Measurements from ENCODE around the gene ART4.
A peak's percentile ranks its signal among the peaks of the same experiment; 100 is the strongest.

ART4 gene

DNA sequence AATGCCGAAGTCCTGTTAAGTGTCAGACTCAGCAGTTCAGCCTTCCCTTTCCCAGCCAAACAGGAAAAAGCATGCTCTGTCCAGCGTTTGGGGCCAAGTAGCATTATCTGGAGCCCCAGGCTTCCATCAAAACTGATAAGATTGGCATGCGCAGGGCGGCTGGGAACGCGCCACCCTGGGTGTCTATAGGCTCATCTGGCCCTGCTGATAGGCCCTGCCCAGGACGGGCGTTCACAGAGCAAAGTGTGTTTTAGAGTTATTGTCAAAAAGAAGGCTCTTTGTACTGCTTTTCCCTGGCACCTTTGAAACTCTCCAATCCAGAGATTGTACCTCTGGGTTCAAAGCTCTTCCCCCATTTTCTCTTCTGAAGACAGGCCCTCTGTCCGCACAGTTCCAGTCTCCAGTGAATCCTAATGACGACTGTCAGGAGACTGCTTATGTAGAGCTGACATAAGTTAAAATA is at the start of gene ART4:
Gene ART4, minus strand, starts transcription at position 102 of the 463 bp plus-strand sequence. CDS start 413 bp downstream, outside the sequence.
- DNase-seq (ENCODE audit: low read depth): no peak

DNA sequence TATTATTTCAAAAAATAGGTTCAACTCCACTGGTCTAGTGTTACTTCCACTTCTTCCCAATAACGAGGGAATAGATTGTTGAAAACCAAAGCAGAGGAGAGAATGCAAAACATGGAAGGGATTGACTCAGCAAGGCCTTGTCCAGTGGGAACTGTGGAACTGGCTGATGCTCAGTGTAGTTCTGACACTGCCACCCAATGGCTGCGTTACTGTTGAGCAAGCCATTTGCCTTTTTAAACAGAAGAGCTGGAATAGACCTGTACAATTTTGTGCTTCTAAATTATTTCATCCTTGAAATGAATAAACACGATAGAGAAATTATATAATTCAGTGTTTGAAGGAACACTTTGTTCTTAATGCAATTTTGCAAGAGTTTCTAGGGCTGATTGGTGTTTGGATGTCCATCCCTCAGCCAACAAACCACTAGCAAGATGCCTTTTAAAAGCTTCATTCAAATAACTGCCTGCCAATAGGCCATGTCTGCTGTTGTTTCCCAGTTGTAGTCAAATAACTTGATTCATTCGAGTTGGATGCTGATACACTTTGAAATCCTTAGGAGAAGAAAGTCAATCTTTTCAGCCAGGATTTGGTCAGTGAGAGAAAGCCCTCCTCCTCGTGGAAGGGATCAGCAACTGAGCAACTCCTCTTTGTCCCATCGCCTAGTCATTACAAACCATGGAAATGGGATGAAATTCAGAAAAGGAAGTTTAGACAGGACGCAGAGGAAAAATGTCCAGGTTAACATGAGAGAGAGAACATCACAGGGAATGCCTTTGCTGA is 49.6 kb upstream of the ART4 start:
- peak; percentile 40 for DNase-seq (ENCODE audit: low read depth)

DNA sequence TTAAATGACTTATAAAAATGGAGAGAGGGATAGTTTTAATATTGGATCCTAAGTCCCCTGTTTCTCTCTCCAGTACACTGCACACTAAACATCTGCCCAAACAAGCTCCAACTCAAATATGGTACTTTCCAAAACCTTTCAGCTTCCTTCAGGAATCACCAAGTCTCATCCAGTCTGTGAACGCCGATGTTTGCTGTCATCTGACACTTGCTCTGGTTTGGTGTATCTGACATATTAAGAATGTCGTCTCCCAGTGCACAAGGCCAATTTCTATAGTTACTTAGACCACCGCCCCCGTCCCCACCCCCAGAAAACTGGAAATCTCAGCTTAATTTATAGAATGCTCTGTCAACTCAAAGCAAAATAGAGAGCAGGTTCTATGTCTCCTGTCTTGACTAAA is 47.4 kb upstream of the ART4 start:
- no peak for DNase-seq (ENCODE audit: low read depth)

- DNase-seq (ENCODE audit: low read depth): no peak
Observed at GRCh38 chr12:14886271-14886670, 42.9 kb upstream of the ART4 start.

DNA sequence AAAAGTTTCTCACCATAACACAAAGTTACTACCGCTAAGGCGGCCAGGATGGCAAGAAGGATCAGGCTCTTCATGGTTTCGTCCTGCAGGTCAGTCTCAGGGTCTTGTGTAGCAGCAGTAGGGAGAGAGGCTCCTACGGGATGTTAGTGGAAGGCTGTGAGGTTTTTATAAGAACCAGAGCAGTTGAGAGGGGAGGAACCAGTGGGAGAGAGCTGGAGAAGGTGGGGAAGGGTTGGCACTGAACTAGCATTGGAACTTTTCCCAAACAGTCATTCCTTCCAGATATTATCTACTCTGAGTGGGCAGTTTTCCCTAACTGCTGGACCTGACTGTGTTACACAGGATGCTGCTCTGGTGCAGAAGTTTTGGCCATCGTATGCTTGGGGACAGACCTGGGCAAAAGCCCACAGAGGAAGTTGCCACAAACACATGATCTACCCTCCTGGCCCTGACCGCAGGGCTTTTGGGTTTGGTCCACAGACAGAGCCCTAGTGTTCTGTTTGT is 42.4 kb upstream of the ART4 start, which contains the start of gene MGP:
Gene MGP, minus strand, starts transcription at position 137 of the 504 bp plus-strand sequence. Its CDS starts 63 bp downstream, at position 74.
- DNase-seq (ENCODE audit: low read depth): peak; percentile 18

GRCh38 chr12:14884458-14884878 is 41.1 kb upstream of the ART4 start:
- peak; percentile 93 for DNase-seq (ENCODE audit: low read depth)

DNA sequence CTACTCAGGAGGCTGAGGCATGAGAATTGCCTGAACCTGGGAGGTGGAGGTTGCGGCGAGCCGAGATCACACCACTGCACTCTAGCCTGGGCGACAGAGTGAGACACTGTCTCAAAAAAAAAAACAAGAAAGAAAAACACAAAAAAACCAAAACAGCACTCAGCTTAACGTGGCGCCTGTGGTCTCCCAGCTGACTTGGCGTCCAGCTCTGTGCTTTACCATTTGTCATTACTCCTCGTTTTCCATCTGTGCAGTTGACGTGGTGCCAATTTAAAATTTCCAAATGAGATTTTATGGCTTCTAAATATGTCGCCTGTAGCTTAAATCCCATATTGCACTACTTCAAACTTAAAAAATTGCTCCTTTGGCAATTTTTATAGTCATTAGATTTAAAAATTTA is 40.4 kb upstream of the ART4 start:
- DNase-seq (ENCODE audit: low read depth): no peak

DNA sequence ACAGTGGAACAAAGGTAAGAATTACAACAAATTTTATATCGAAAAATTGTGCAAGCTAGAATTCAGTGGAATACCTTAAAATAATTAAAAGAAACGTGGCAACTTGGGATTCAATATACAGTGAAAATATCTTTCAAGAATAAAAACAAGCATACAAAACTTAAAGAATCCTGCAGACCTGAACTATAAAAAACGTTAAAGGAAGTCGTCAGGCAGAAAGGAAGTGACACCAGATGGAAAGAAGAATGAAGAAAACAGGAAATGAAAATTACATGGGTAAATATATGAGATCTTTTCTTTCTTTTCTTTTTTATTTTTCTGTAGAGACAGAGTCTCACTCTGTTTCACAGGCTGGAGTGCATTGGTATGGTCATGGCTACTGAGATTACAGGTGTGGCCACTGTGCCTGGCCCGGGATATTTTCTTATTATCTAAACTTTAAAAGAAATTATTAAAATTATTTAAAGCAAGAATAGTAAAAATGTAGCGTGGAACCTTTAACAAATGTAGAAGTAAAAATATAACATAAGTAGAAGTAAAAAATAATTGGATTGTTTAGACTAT is 37.6 kb upstream of the ART4 start:
- DNase-seq (ENCODE audit: low read depth): no peak

DNA sequence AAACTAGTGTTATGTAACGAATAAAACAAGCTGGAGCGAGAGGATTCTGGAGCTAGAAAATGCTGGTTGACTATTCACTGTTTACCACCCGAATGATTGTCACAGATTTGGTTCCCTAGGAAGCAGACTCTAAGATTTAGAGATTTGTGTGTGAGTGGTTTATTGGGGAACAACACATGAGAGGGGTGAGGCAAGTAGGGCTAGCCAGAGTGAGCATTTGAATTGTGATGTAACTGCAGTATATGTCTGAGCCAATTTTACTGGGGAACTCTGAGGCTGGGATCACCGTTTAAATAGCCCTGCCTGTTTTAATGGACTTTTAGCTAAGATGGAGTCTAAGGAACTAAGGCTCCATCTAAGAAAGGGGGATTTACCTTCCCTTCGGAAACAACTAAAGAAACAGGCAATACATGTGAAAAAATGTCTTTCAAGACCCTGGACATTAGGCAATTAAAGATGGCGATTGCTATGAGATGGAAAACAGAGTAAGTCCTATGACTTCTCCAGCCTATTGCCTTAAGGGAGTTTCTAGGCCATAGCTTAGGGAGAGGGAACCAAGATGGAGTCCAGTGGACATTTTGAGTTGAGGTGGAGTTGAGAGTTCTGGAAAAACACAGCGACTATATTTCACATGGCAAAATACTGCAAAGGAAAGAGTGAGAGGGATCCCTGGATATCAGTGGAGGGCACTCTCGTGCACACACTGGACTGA is 36.1 kb upstream of the ART4 start:
- DNase-seq (ENCODE audit: low read depth): no peak

DNA sequence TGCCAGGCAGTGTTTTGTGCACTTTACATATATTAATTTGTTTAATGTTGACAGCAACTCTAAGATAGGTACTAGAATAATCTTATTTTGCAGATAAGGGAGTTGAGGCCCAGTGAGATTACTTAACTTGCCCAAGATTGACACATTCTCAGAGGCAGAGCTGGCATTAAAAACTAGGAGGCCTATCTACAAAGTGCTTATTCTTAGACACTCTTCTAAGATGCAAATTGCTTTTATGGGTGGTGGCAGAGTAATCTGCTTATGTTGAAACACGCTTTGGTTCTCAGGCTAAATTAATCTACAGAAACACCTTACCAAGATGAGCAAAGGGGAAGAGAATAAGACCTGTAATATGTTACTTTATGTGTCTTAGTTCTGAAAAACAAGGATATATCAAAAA is 35.2 kb upstream of the ART4 start:
- DNase-seq (ENCODE audit: low read depth): no peak

GRCh38 chr12:14876833-14877232 is 33.5 kb upstream of the ART4 start:
- no peak for DNase-seq (ENCODE audit: low read depth)

DNA sequence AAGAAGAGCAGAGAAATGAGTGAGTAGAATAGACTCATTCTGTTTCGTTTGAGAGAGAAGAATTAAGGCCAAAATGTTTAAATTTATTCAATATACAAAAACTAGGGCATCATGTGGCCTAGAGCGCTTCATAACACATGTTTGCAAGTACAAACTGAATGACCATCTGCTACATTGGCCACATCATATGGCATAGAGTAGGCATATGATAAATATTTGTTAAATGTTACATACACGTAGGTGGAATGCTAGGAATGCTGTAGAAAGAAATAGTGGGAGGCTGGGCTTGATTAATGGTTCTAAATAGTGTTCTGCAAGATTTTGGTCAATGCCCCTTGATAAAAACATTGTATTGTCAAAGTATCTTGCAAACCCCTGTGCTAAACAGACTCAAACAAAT is 31.6 kb upstream of the ART4 start:
- DNase-seq (ENCODE audit: low read depth): peak; percentile 49

GRCh38 chr12:14873440-14874185 is 30.3 kb upstream of the ART4 start:
- DNase-seq (ENCODE audit: low read depth): no peak

- no peak for DNase-seq (ENCODE audit: low read depth)
Observed at GRCh38 chr12:14871886-14872285, 28.6 kb upstream of the ART4 start.

DNA sequence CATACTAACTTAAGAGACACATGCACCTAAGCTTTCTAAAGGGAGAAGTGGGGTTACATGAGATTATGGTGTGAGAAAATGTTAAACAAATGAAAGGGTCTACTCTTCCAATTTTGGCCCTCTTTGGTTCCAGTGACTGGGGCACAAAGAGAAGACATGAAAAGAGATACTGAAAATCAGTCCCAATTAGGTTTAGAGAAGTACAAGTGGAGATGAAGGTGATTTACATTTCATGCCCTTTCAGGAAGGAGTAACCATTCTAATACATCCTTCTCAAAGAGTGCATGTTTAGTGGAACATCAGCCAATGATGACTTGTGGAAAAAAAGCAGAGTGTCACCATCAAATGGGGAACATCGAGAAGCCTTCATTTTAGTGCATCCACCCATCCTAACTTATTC is 27.9 kb upstream of the ART4 start:
- DNase-seq (ENCODE audit: low read depth): no peak

- peak; percentile 28 for DNase-seq (ENCODE audit: low read depth)
Observed at GRCh38 chr12:14868916-14869506, 25.7 kb upstream of the ART4 start.

DNA sequence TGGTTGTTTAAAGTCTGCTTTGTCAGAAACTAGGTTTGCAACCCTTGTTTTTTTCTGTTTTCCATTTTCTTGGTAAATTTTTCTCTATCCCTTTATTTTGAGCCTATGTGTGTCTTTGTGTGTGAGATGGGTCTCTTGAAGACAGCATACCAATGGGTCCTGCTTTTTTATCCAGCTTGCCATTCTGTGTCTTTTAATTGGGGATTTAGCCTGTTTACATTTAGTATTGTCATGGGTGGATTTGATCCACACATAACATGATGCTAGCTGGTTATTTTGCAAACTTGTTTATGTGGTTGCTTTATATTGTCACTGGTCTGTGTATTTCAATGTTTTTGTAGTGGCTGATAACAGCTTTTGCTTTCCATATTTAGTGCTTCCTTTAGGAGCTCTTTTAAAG is 17.2 kb upstream of the ART4 start:
- no peak for DNase-seq (ENCODE audit: low read depth)

DNA sequence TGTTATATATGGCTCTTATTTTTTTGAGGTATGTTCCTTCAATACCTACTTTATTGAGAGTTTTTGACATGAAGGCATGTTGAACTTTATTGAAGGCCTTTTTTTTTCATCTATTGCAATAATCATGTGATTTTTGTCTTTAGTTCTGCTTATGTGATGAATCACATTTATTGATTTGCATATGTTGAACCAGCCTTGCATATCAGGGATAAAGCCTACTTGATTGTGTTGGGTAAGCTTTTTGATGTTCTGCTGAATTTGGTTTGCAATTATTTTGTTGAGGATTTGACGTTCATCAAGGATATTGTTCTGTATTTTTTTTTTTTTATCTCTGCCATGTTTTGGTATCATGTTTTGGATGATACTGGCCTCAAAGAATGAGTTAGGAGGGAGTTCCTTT is 15.2 kb upstream of the ART4 start:
- no peak for DNase-seq (ENCODE audit: low read depth)

DNA sequence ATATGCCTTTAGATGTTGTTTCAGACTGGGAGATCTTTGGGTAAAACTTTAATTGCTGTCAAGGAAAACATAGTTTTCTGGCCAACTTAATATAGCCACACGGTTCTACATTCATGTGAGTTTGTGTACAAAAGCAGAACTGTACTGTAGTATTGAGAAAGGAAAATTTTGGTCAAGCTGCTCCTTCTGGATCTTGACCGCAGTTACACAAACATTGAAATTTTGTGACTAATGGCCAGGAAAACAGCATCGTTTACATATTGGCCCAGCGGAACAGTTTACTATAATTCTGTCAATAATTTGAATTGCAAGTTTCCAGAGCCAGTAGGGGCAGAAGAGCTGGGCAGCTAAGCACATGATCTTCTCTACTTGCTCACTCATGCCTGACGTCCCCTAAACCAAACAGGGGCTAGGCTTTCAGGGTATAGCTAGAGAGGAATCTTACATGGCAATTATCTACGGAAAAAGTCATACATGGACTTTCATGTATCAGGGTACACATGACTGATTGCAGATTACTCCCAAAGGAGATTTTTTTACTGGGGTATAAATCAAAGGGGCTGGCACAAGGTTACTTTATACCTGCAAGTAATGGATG is 11.4 kb upstream of the ART4 start:
- peak; percentile 62 for DNase-seq (ENCODE audit: low read depth)

- DNase-seq (ENCODE audit: low read depth): no peak
Observed at GRCh38 chr12:14853961-14854360, 10.6 kb upstream of the ART4 start.

- DNase-seq (ENCODE audit: low read depth): no peak
Observed at GRCh38 chr12:14852880-14853279, 9.6 kb upstream of the ART4 start.

Measured in iris pigment epithelial cell (primary cell).